ENCODE results near the gene NEK7.

DNA sequence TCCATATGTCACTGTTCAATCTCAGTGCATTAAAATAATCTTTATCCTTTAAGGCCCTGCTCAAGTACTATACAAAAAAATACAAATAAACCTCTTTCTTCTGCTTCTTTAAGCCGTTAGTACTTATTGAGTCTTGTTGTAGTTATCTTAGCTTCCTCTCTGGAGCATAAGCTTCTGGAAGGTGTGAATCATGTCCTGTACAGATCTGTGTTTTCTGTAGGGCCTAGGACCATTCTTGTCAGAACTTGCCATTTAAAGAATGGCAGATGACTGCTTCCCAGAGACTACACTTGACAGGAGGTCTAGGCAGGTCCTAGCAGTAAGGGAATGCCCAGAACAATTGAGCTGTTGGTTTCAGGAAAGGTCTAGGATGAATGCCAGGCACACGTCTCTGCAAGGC lies 12.9 kb downstream of the NEK7 start:
- TF ChIP-seq, protein P1, sequence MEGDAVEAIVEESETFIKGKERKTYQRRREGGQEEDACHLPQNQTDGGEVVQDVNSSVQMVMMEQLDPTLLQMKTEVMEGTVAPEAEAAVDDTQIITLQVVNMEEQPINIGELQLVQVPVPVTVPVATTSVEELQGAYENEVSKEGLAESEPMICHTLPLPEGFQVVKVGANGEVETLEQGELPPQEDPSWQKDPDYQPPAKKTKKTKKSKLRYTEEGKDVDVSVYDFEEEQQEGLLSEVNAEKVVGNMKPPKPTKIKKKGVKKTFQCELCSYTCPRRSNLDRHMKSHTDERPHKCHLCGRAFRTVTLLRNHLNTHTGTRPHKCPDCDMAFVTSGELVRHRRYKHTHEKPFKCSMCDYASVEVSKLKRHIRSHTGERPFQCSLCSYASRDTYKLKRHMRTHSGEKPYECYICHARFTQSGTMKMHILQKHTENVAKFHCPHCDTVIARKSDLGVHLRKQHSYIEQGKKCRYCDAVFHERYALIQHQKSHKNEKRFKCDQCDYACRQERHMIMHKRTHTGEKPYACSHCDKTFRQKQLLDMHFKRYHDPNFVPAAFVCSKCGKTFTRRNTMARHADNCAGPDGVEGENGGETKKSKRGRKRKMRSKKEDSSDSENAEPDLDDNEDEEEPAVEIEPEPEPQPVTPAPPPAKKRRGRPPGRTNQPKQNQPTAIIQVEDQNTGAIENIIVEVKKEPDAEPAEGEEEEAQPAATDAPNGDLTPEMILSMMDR (IDR thresholded peaks at IDR 0.05) = no peak
- TF ChIP-seq POLR2A (IDR thresholded peaks at IDR 0.05) = no peak
- no peak for TF ChIP-seq POLR2AphosphoS5 (IDR thresholded peaks at IDR 0.05)

All from suprapubic skin (tissue), 4 donors.